ENCODE data around the gene ZNF835. TPM values are rescaled to one million over a fixed set of nuclear protein-coding genes. Genes with fewer than 3 reads are reported as not detected.

ZNF835 gene
- total RNA-seq, 1 experiment from 2014 or later: not detected

DNA sequence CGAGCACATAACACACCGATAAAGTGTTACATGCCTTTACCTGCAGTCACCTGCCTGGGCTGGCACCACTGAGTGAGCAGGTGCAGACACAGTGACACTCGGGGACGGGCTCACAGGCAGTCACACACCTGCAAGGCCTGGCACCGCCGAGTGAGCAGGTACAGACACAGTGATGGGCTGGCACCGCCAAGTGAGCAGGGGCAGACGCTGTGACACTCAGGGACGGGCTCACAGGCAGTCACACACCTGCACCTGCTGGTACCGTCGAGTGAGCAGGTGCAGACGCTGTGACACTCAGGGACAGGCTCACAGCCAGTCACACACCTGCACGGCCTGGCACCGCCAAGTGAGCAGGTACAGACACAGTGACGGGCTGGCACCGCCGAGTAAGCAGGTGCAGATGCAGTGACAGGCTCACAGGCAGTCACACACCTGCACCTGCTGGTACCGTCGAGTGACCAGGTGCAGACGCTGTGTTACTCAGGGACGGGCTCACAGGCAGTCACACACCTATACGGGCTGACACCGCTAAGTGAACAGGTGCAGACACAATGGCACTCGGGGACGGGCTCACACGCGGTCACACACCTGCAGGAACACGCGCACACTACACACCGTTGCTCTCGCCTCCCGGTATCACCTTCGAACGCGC lies 470 bp downstream of the ZNF835 start:
- no TSS peak for BruUV-seq (replicated peaks)
- CTCF ChIA-PET: no interaction called here
- TF ChIP-seq, protein P1, sequence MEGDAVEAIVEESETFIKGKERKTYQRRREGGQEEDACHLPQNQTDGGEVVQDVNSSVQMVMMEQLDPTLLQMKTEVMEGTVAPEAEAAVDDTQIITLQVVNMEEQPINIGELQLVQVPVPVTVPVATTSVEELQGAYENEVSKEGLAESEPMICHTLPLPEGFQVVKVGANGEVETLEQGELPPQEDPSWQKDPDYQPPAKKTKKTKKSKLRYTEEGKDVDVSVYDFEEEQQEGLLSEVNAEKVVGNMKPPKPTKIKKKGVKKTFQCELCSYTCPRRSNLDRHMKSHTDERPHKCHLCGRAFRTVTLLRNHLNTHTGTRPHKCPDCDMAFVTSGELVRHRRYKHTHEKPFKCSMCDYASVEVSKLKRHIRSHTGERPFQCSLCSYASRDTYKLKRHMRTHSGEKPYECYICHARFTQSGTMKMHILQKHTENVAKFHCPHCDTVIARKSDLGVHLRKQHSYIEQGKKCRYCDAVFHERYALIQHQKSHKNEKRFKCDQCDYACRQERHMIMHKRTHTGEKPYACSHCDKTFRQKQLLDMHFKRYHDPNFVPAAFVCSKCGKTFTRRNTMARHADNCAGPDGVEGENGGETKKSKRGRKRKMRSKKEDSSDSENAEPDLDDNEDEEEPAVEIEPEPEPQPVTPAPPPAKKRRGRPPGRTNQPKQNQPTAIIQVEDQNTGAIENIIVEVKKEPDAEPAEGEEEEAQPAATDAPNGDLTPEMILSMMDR (conservative IDR thresholded peaks at IDR 0.05): no peak
- TF ChIP-seq EZH2 (IDR thresholded peaks at IDR 0.05; ENCODE audit: low read depth): no peak

DNA sequence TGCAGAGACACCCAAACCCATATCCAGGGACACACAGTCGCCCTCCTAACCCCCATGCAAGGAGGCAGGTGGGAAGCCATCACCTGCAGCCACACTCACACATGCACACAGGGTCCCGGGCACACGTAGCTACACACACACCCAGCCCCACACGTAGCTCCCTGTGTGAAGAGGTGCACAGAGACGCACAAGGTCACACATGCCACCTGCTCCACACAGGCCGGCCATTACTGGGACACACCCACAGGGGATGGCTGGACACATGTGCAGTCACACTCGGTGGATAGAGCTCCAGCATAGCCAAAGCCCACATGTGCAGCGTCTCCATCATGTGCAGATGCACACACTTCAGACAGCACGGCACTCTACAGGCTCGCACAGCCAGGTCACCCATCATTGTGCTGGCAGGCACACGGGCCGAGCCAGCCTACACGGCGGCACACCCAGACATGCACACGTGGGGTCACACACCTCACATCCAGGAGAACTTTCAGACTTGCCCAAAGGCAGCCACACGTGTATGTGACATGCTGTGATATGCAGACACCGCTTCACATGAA lies 1.1 kb downstream of the ZNF835 start:
- no peaks in the 10 kb centered on the region for H3K9me2 ChIP-seq (ENCODE audit: insufficient read depth)
- no peak overlapping the region for H3K4me3 ChIP-seq
- no peaks in the 10 kb centered on the region for H3F3A ChIP-seq (ENCODE audit: insufficient read depth, low read depth)
- peaks cover 12% of the 10 kb centered on the region for H3K27me3 ChIP-seq (ENCODE audit: insufficient read depth, low read depth)
- ChIA-PET CTCF (no interaction called here), POLR2A (ENCODE audit: unreplicated experiment) (no interaction called here)
- no peak overlapping the region for H3K4me2 ChIP-seq
- H4K20me1 ChIP-seq (ENCODE audit: insufficient read depth): no peaks in the 10 kb centered on the region
- TF ChIP-seq EZH2 (IDR thresholded peaks at IDR 0.05; ENCODE audit: low read depth): no peak
- TF ChIP-seq, protein P1 (conservative IDR thresholded peaks at IDR 0.05): no peak
- H3K36me3 ChIP-seq (ENCODE audit: low read depth): no peaks in the 10 kb centered on the region
- no peaks in the 10 kb centered on the region for H3K4me1 ChIP-seq (replicated peaks; ENCODE audit: insufficient read depth)
- no peaks in the 10 kb centered on the region for H3K9me3 ChIP-seq (ENCODE audit: insufficient read depth, low read depth)
- no peaks in the 10 kb centered on the region for H3K79me2 ChIP-seq (ENCODE audit: low read depth)
- H3K27ac ChIP-seq: no peak overlapping the region
- no TSS peak for BruUV-seq (replicated peaks)
- no peak overlapping the region for H2AFZ ChIP-seq
- no peak for DNase-seq
- intact Hi-C loops (cut with micrococcal nuclease; ENCODE audit: unreplicated experiment): no loop called here

More for the DNA sequence above, 470 bp downstream of the ZNF835 start:
- no peak overlapping the region for H3K4me2 ChIP-seq
- no peaks in the 10 kb centered on the region for H4K20me1 ChIP-seq (ENCODE audit: insufficient read depth)
- H3K27ac ChIP-seq: no peak overlapping the region
- H3K4me1 ChIP-seq (replicated peaks; ENCODE audit: insufficient read depth): no peaks in the 10 kb centered on the region
- H3F3A ChIP-seq (ENCODE audit: insufficient read depth, low read depth): no peaks in the 10 kb centered on the region
- no peak for DNase-seq
- intact Hi-C loops (cut with micrococcal nuclease; ENCODE audit: unreplicated experiment): no loop called here
- POLR2A ChIA-PET (ENCODE audit: unreplicated experiment): no interaction called here
- H3K36me3 ChIP-seq (ENCODE audit: low read depth): no peaks in the 10 kb centered on the region
- H3K9me3 ChIP-seq (ENCODE audit: insufficient read depth, low read depth): no peaks in the 10 kb centered on the region
- H2AFZ ChIP-seq: no peak overlapping the region
- peaks cover 12% of the 10 kb centered on the region for H3K27me3 ChIP-seq (ENCODE audit: insufficient read depth, low read depth)
- H3K9me2 ChIP-seq (ENCODE audit: insufficient read depth): no peaks in the 10 kb centered on the region
- no peaks in the 10 kb centered on the region for H3K79me2 ChIP-seq (ENCODE audit: low read depth)
- H3K4me3 ChIP-seq: no peak overlapping the region

DNA sequence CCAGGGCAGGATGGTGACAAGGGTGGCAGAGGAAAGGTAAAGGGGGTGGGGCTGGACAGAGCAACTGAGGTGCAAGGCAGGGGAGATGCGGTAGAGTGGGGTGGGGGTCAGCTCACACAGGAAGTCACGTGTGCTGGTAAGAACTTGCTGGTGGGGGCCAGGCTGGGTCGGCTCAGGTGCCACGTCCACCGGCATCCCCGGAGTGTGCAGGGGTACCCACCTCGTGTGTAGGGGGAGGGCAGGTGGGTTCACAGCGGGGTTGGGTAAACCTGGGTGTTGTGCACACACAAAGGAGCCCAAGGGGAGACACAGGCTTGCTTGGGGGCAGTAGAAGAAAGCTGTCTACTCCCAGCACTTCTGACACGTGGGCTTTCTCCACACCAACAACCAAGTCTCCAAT lies 2.9 kb downstream of the ZNF835 start:
- no peaks in the 10 kb centered on the region for H3K9me3 ChIP-seq (ENCODE audit: insufficient read depth, low read depth)
- no peaks in the 10 kb centered on the region for H3K4me1 ChIP-seq (replicated peaks; ENCODE audit: insufficient read depth)
- H3F3A ChIP-seq (ENCODE audit: insufficient read depth, low read depth): no peaks in the 10 kb centered on the region
- H3K9me2 ChIP-seq (ENCODE audit: insufficient read depth): no peaks in the 10 kb centered on the region
- no peak overlapping the region for H3K27ac ChIP-seq
- no peak overlapping the region for H3K4me2 ChIP-seq
- H3K27me3 ChIP-seq (ENCODE audit: insufficient read depth, low read depth): peaks cover under 1% of the 10 kb centered on the region; the same call in 1 of the 2 replicates
- intact Hi-C loops (cut with micrococcal nuclease; ENCODE audit: unreplicated experiment): no loop called here
- BruUV-seq (replicated peaks): no TSS peak
- ChIA-PET CTCF (no interaction called here), POLR2A (ENCODE audit: unreplicated experiment) (no interaction called here)
- no peaks in the 10 kb centered on the region for H3K79me2 ChIP-seq (ENCODE audit: low read depth)
- no peak overlapping the region for H2AFZ ChIP-seq
- H4K20me1 ChIP-seq (ENCODE audit: insufficient read depth): no peaks in the 10 kb centered on the region
- no peak overlapping the region for H3K4me3 ChIP-seq
- TF ChIP-seq, protein P1 (conservative IDR thresholded peaks at IDR 0.05): no peak
- no peaks in the 10 kb centered on the region for H3K36me3 ChIP-seq (ENCODE audit: low read depth)
- no peak for DNase-seq

All from PC-9 (cell line).